ENCODE measurements around the gene PPP1R9A. TPM values are rescaled to one million over a fixed set of nuclear protein-coding genes. Genes with fewer than 3 reads are reported as not detected.

The PPP1R9A gene
- polyA plus RNA-seq, 3 donors = not detected

- H3K27me3 Mint-ChIP-seq (ENCODE audit: low read depth in 3 of 3) = peaks cover 0 to 2% (median 0%) of the 10 kb centered on the region in 3 donors
- no peaks in the 10 kb centered on the region for H3K9me3 ChIP-seq (replicated peaks in 1 of 2; ENCODE audit: control insufficient read depth in 1 of 2, insufficient read depth in 1 of 2, low read length in 2 of 2)
- no peak overlapping the region for H3K4me3 ChIP-seq (replicated peaks in 1 of 3; ENCODE audit: low read depth in 2 of 3, low read length in 3 of 3)
- H3K27ac Mint-ChIP-seq = no peak overlapping the region
- no peaks in the 10 kb centered on the region for H3K36me3 ChIP-seq (replicated peaks in 1 of 2; ENCODE audit: control insufficient read depth in 1 of 2, insufficient read depth in 2 of 2, low read length in 2 of 2)
- peaks cover 0 to 11% (median 5%) of the 10 kb centered on the region in 7 donors for H3K9me3 Mint-ChIP-seq
- TF ChIP-seq, protein P1, sequence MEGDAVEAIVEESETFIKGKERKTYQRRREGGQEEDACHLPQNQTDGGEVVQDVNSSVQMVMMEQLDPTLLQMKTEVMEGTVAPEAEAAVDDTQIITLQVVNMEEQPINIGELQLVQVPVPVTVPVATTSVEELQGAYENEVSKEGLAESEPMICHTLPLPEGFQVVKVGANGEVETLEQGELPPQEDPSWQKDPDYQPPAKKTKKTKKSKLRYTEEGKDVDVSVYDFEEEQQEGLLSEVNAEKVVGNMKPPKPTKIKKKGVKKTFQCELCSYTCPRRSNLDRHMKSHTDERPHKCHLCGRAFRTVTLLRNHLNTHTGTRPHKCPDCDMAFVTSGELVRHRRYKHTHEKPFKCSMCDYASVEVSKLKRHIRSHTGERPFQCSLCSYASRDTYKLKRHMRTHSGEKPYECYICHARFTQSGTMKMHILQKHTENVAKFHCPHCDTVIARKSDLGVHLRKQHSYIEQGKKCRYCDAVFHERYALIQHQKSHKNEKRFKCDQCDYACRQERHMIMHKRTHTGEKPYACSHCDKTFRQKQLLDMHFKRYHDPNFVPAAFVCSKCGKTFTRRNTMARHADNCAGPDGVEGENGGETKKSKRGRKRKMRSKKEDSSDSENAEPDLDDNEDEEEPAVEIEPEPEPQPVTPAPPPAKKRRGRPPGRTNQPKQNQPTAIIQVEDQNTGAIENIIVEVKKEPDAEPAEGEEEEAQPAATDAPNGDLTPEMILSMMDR (IDR thresholded peaks at IDR 0.05) = no peak
- H3K79me2 ChIP-seq (ENCODE audit: insufficient read depth, low read length) = no peaks in the 10 kb centered on the region
- 93% methylated on average over 3 of the region's 3 CpGs for WGBS (ENCODE audit: insufficient coverage)
- intact Hi-C loops (cut with micrococcal nuclease) = no loop called here
- no peak overlapping the region for H3K4me2 ChIP-seq (replicated peaks; ENCODE audit: extremely low read depth, low read length, poor library complexity, severe bottlenecking)
- H3K27ac ChIP-seq (ENCODE audit: low read depth in 1 of 2, low read length in 2 of 2) = no peak overlapping the region
- H3K4me1 ChIP-seq (ENCODE audit: control insufficient read depth in 1 of 2, insufficient read depth in 2 of 2, low read length in 2 of 2) = no peaks in the 10 kb centered on the region
- no peaks in the 10 kb centered on the region for H3K36me3 Mint-ChIP-seq
- no peaks in the 10 kb centered on the region for H3K27me3 ChIP-seq (ENCODE audit: control insufficient read depth in 2 of 2, insufficient read depth in 2 of 2, low read length in 2 of 2)
- H4K20me1 ChIP-seq (ENCODE audit: insufficient read depth, low read length) = no peaks in the 10 kb centered on the region
- DNase-seq = no peak
- H3K4me1 Mint-ChIP-seq = no peaks in the 10 kb centered on the region
- no peak overlapping the region for H3K9ac ChIP-seq (ENCODE audit: insufficient read depth, low read length, poor library complexity, severe bottlenecking)
- no peak overlapping the region for H3K4me3 Mint-ChIP-seq
- H2AFZ ChIP-seq (ENCODE audit: insufficient read depth, low read depth, low read length, poor library complexity, severe bottlenecking) = no peak overlapping the region
Observed at GRCh38 chr7:95190515-95190914, 283.1 kb downstream of the PPP1R9A start.

DNA sequence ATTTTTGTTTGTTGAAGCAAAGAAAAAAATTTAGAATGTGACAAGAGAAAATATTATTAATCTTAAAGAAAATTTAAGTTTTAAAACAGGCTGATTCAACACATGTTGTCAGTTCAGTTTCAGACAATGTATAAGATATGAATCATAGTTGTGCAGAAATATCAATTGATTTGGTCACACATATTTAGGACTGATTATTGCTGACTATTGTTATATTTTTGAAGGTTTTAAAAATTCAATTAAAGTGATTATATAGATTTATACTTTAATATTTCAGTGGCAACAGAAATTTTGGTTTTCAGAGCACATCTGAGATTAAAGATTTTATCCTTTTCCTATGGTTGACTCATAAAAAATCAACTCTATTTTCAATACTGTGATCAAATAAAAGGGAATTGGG is 284.4 kb downstream of the PPP1R9A start:
- Histone ChIP-seq H3K79me2 (ENCODE audit: insufficient read depth, low read length) (no peaks in the 10 kb centered on the region), H3K36me3 (replicated peaks in 1 of 2; ENCODE audit: control insufficient read depth in 1 of 2, insufficient read depth in 2 of 2, low read length in 2 of 2) (no peaks in the 10 kb centered on the region), H4K20me1 (ENCODE audit: insufficient read depth, low read length) (no peaks in the 10 kb centered on the region), H3K4me1 (ENCODE audit: control insufficient read depth in 1 of 2, insufficient read depth in 2 of 2, low read length in 2 of 2) (no peaks in the 10 kb centered on the region), H3K27ac (ENCODE audit: low read depth in 1 of 2, low read length in 2 of 2) (no peak overlapping the region), H3K4me3 (replicated peaks in 1 of 3; ENCODE audit: low read depth in 2 of 3, low read length in 3 of 3) (no peak overlapping the region), H3K27me3 (ENCODE audit: control insufficient read depth in 2 of 2, insufficient read depth in 2 of 2, low read length in 2 of 2) (no peaks in the 10 kb centered on the region), H3K4me2 (replicated peaks; ENCODE audit: extremely low read depth, low read length, poor library complexity, severe bottlenecking) (no peak overlapping the region), H3K9me3 (replicated peaks in 1 of 2; ENCODE audit: control insufficient read depth in 1 of 2, insufficient read depth in 1 of 2, low read length in 2 of 2) (no peaks in the 10 kb centered on the region), H2AFZ (ENCODE audit: insufficient read depth, low read depth, low read length, poor library complexity, severe bottlenecking) (no peak overlapping the region), H3K9ac (ENCODE audit: insufficient read depth, low read length, poor library complexity, severe bottlenecking) (no peak overlapping the region)
- H3K27ac Mint-ChIP-seq = no peak overlapping the region
- H3K27me3 Mint-ChIP-seq (ENCODE audit: low read depth in 3 of 3) = peaks cover 0 to 5% (median 0%) of the 10 kb centered on the region in 3 donors
- DNase-seq = no peak
- intact Hi-C loops (cut with micrococcal nuclease) = no loop called here
- TF ChIP-seq, protein P1 (IDR thresholded peaks at IDR 0.05) = no peak
- no peak overlapping the region for H3K4me3 Mint-ChIP-seq
- no peaks in the 10 kb centered on the region for H3K36me3 Mint-ChIP-seq
- no peaks in the 10 kb centered on the region for H3K4me1 Mint-ChIP-seq
- peaks cover 0 to 11% (median 5%) of the 10 kb centered on the region in 7 donors for H3K9me3 Mint-ChIP-seq
